ENCODE results near the gene MGST3. TPM values are rescaled to one million over a fixed set of nuclear protein-coding genes. Genes with fewer than 3 reads are reported as not detected.

MGST3 gene
- total and polyA plus RNA-seq, 2 of the 13 experiments (the other 11 are each of a cell fraction or from before 2014, with no cell fraction given) = 59.7 to 61.2 TPM

DNA sequence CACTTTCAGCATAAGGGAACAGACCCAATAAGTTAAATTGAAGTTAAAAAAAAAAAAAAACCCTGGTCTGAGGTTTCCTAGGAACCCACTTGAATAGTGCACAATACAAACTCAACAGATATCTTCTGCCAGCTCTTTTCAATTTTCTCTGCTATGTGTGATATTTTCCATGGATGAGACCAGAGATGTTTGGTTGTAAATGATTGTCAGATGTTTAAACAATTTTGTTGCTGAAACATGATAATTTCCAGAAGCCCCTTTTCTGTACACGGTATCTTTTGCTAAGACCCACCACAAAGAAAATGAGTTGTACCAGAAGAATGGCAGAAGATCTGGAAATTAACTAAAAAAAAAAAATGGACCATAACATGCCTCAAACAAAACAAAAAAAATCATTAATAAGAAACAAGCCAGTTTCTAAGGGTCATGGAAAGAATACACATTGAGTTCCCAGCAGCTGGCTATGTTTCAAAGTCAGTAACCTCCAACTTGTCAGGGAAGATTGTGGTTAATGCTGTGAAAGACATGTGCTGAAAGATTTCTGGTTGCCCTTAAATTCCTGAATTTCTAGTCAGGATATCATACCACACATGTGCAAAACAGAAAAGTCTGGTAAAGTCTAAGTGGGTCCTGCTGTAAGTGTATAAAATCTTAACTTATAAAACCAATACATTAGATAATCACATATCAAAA is 35.6 kb upstream of the MGST3 start (continued):
- TF ChIP-seq ZBTB34 (CRISPR knock-in tag; IDR thresholded peaks at IDR 0.05) (no peak), HNF4G (IDR thresholded peaks at IDR 0.05; ENCODE audit: borderline replicate concordance, low read depth, low read length) (no peak), HNF4G (CRISPR knock-in tag; IDR thresholded peaks at IDR 0.05; ENCODE audit: borderline replicate concordance, low read depth) (no peak)
- TF ChIP-seq, protein P1, sequence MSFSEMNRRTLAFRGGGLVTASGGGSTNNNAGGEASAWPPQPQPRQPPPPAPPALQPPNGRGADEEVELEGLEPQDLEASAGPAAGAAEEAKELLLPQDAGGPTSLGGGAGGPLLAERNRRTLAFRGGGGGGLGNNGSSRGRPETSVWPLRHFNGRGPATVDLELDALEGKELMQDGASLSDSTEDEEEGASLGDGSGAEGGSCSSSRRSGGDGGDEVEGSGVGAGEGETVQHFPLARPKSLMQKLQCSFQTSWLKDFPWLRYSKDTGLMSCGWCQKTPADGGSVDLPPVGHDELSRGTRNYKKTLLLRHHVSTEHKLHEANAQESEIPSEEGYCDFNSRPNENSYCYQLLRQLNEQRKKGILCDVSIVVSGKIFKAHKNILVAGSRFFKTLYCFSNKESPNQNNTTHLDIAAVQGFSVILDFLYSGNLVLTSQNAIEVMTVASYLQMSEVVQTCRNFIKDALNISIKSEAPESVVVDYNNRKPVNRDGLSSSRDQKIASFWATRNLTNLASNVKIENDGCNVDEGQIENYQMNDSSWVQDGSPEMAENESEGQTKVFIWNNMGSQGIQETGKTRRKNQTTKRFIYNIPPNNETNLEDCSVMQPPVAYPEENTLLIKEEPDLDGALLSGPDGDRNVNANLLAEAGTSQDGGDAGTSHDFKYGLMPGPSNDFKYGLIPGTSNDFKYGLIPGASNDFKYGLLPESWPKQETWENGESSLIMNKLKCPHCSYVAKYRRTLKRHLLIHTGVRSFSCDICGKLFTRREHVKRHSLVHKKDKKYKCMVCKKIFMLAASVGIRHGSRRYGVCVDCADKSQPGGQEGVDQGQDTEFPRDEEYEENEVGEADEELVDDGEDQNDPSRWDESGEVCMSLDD (CRISPR knock-in tag; IDR thresholded peaks at IDR 0.05; ENCODE audit: borderline replicate concordance) = no peak

DNA sequence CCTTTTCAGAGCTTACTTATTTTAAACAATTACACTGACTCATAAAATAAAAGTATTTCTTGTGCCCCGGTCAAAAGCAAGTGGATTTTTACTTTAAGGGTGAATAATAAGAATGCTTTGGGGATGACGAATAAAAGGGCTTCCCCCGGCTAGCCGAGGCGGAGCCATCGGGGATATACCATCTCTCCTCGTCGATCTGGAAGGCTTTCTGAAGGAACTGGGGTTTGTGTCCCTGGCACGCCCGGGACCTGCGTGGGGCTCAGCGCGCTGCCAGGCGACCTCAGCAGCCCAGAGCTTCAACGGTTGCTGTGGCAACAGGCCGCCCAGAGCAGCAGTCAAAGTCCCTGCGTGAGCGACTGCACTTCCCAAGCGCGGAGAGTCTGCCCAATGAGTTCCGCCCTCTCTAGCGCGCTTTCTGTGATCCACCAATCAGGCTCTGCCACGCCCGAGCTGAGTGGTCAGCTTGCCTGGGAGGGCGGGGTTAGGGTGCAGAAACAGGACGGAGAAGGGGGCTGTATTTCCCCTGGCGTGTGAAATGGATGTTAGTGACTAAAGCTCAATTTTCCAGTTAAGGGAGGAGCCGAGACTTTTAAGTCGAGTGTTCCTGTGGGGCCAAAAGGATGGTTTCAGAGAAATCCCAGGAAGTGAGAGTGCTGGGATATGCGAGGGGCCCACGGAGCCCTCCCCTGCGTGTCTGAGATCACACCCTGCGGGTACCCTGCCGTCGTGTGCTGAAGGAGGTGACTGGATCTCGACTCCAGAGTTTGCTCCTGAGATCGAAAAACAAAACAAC is 33.0 kb upstream of the MGST3 start:
- Histone ChIP-seq H3K36me3 (replicated peaks in 1 of 2; ENCODE audit: control insufficient read depth in 1 of 2, insufficient read depth in 2 of 2, low read length in 2 of 2) (no peaks in the 10 kb centered on the region), H3K79me2 (ENCODE audit: insufficient read depth, low read length) (no peaks in the 10 kb centered on the region), H3K4me3 (replicated peaks in 1 of 3; ENCODE audit: insufficient read depth in 1 of 3, low read depth in 2 of 3, low read length in 3 of 3) (peak overlapping the region; percentile 55 to 77 (median 70)), H3K4me1 (ENCODE audit: insufficient read depth, low read length) (peaks cover 38% of the 10 kb centered on the region), H3K9me3 (ENCODE audit: low read length) (no peaks in the 10 kb centered on the region), H3K4me2 (ENCODE audit: low read depth, low read length) (peak overlapping the region; percentile 96), H3K9ac (ENCODE audit: insufficient read depth, low read depth, low read length) (peak overlapping the region; percentile 74), H4K20me1 (ENCODE audit: insufficient read depth, low read length) (no peaks in the 10 kb centered on the region), H2AFZ (ENCODE audit: low read length) (peak overlapping the region; percentile 83), H3K27ac (ENCODE audit: extremely low read length, insufficient read depth, low read length) (peak overlapping the region; percentile 26), H3K27me3 (ENCODE audit: control insufficient read depth in 1 of 2, insufficient read depth in 2 of 2, low read length in 2 of 2) (no peaks in the 10 kb centered on the region)
- peak; percentile 99 for ATAC-seq
- intact Hi-C loops (cut with micrococcal nuclease; ENCODE audit: unreplicated experiment) (loop anchor here (10.0 kb wide), 1 partner anchor 343 kb away; no protein-coding TSS in a partner anchor), in situ Hi-C loops (cut with HindIII; ENCODE audit: extremely low pct_ligation_motif_present, low pct_unique_long_range_greater_than_20kb) (loop anchor here (25.0 kb wide), 1 partner anchor 461 kb away; no protein-coding TSS in a partner anchor)
- ChIA-PET CTCF (ENCODE audit: low intra/inter-chr PET ratio, low total read pairs) (no interaction called here), POLR2A (interaction anchor here (0.7 to 1.0 kb wide), 3 partner anchors 33 to 231 kb away, joined by 4 to 7 read pairs (median 4); partner anchors contain the start of genes ALDH9A1 and MGST3)
- under 1% methylated on average over 37 of the region's 38 CpGs for WGBS (ENCODE audit: low lambda C conversion rate)
- peak; percentile 71 for FAIRE-seq
- DNase-seq (ENCODE audit: low spot score) = peak; percentile 90
- no TSS peak for BruUV-seq (replicated peaks)
- TF ChIP-seq SP1 (IDR thresholded peaks at IDR 0.05) (no peak), SP1 (CRISPR knock-in tag; IDR thresholded peaks at IDR 0.05) (peak; percentile 50), ZNF274 (CRISPR knock-in tag; IDR thresholded peaks at IDR 0.05) (peak; percentile 56; the same call in 1 of the 2 replicates), ZSCAN30 (CRISPR knock-in tag; IDR thresholded peaks at IDR 0.05) (no peak), ZNF766 (CRISPR knock-in tag; IDR thresholded peaks at IDR 0.05; ENCODE audit: borderline replicate concordance) (0 out of 2 replicates have a peak, but pooled peaks have one; percentile 44), ATF1 (CRISPR knock-in tag; IDR thresholded peaks at IDR 0.05) (peak; percentile 80), ZNF839 (CRISPR knock-in tag; IDR thresholded peaks at IDR 0.05; ENCODE audit: borderline replicate concordance) (no peak), BORCS8-MEF2B (CRISPR knock-in tag; IDR thresholded peaks at IDR 0.05) (peak; percentile 80; the same call in 1 of the 2 replicates), ZNF337 (CRISPR knock-in tag; IDR thresholded peaks at IDR 0.05; ENCODE audit: borderline replicate concordance, low read depth) (no peak), MXI1 (IDR thresholded peaks at IDR 0.05; ENCODE audit: borderline replicate concordance, low read depth, low read length) (peak; percentile 77; the same call in 1 of the 3 replicates), ETV6 (CRISPR knock-in tag; conservative IDR thresholded peaks at IDR 0.05) (0 out of 2 replicates have a peak, but pooled peaks have one; percentile 6), ZZZ3 (CRISPR knock-in tag; IDR thresholded peaks at IDR 0.05; ENCODE audit: borderline replicate concordance) (no peak), GABPB1 (CRISPR knock-in tag; IDR thresholded peaks at IDR 0.05) (peak; percentile 76), KAT8 (CRISPR knock-in tag; IDR thresholded peaks at IDR 0.05) (peak; percentile 61; the same call in 1 of the 2 replicates)
